Suppressor macrophage treated with lipopolysaccharide for 4 hours (primary cell): Measurements from ENCODE around the gene IL3RA.

ENCODE experiments used
- DNase-seq: peaks from one replicate; pipeline ENCODE4 v3.0.0-alpha.2; 2020

The IL3RA gene

GRCh38 chrX:1427756-1428155 is 91.2 kb downstream of the IL3RA start:
- no peak for DNase-seq

- no peak for DNase-seq
Measured at GRCh38 chrX:1430451-1430850, 93.9 kb downstream of the IL3RA start.
